Cardiac muscle cell (in vitro differentiated cells and primary cell): ENCODE data around the gene SFT2D2. TPM values are rescaled to one million over a fixed set of nuclear protein-coding genes. Genes with fewer than 3 reads are reported as not detected.
"Not testable (repeated sequence)": the region's sequence is repeated elsewhere in the genome, so short reads cannot be mapped to it uniquely, and the experiment has no call there.

Experiments used
- DNase-seq, 2 donors: peaks; one replicate each; pipeline versions ENCODE4 v3.0.0 to v3.0.0-alpha.2; 2010 to 2017; ENCODE audit warnings: low read depth in 1 of 2, low spot score in 1 of 2
- H3K27ac ChIP-seq: fragments of 200-600 bp; sonication (generic); 2 replicates; pipeline ENCODE4 v1.5.1; 2016
- H3K27me3 ChIP-seq: fragments of 200-600 bp; sonication (generic); 2 replicates; pipeline ENCODE4 v1.6.0; 2016; ENCODE audit warnings: control low read depth
- H3K36me3 ChIP-seq: fragments of 200-600 bp; sonication (generic); 2 replicates; pipeline ENCODE4 v1.5.1; 2016; ENCODE audit warnings: control low read depth
- H3K4me1 ChIP-seq: fragments of 200-600 bp; sonication (generic); 2 replicates; pipeline ENCODE4 v1.8.1; 2017; ENCODE audit warnings: low read depth, mild to moderate bottlenecking, mixed run types
- H3K4me3 ChIP-seq: fragments of 200-600 bp; sonication (generic); 2 replicates; pipeline ENCODE4 v1.5.1; 2016; ENCODE audit warnings: mild to moderate bottlenecking
- H3K9me3 ChIP-seq: fragments of 200-600 bp; sonication (generic); 2 replicates; pipeline ENCODE4 v1.5.1; 2017; ENCODE audit warnings: low read depth, mild to moderate bottlenecking, control low read depth
- polyA plus RNA-seq: library from polyadenylated mRNA; unstranded; fragments of >200 nt; fragmentation: Nextera tagmentation; extraction: Ambion mirVana; gene quantifications from 2 replicates; pipeline ENCODE4 v1.2.1, GENCODE V29; 2016
- total RNA-seq: library from RNA; depleted of rRNA; stranded (reverse); fragments of >200 nt; gene quantifications from 2 replicates; pipeline ENCODE4 v1.2.3, GENCODE V29; 2016
- TF ChIP-seq, protein P1 (sequence below): IDR thresholded peaks from 2 replicates; pipeline ENCODE4 v1.5.1; 2012; ENCODE audit warnings: low read depth, mild to moderate bottlenecking, low read length

Gene SFT2D2
- total RNA-seq (12.0 and 20.7 TPM in 2 replicates), polyA plus RNA-seq (25.6 and 32.7 TPM in 2 replicates)

DNA sequence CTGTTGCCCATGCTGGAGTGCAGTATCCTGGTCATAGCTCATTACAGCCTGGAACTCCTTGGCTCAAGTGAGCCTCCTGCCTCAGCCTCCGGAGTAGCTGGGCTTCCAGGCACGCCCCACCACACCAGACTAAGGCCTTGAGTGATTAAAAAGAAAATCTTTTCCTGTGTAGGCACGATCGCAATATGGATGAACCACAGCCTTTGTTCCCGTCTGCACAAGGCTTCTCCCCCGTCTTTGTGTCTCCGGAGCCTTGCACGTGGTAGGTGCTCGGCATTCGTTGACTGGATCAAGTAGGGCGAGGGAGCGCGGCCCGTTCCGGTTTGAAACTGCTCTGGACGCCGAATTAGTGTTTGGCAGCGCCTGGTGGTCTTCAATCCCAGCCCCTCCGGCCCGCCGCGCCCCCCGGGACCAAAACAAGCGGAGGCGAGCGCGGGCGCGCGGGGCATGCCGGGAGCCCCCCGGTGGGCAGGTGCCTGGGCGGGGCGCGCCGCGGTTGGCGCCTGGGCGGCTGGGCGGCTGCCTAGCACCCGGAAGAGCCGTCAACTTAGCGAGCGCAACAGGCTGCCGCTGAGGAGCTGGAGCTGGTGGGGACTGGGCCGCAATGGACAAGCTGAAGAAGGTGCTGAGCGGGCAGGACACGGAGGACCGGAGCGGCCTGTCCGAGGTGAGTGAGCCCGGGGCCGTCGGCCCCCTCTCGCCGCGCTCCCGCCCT, at the start of gene SFT2D2:
Gene SFT2D2, plus strand, starts transcription at position 529 of the 715 bp plus-strand sequence. Its CDS starts 76 bp downstream, at position 605.
- H3K27me3 ChIP-seq: no peaks in the 10 kb centered on the region
- H3K4me1 ChIP-seq: peaks cover 15% of the 10 kb centered on the region
- H3K27ac ChIP-seq: peak within 1 kb of the TSS; percentile 96
- H3K9me3 ChIP-seq: no peaks in the 10 kb centered on the region
- peak; percentile 78 to 86 for DNase-seq
- peak within 1 kb of the TSS; percentile 73 for H3K4me3 ChIP-seq
- TF ChIP-seq, protein P1, sequence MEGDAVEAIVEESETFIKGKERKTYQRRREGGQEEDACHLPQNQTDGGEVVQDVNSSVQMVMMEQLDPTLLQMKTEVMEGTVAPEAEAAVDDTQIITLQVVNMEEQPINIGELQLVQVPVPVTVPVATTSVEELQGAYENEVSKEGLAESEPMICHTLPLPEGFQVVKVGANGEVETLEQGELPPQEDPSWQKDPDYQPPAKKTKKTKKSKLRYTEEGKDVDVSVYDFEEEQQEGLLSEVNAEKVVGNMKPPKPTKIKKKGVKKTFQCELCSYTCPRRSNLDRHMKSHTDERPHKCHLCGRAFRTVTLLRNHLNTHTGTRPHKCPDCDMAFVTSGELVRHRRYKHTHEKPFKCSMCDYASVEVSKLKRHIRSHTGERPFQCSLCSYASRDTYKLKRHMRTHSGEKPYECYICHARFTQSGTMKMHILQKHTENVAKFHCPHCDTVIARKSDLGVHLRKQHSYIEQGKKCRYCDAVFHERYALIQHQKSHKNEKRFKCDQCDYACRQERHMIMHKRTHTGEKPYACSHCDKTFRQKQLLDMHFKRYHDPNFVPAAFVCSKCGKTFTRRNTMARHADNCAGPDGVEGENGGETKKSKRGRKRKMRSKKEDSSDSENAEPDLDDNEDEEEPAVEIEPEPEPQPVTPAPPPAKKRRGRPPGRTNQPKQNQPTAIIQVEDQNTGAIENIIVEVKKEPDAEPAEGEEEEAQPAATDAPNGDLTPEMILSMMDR: no peak
- peaks cover 5% of the 10 kb centered on the region for H3K36me3 ChIP-seq

GRCh38 chr1:168178227-168178637, 47.6 kb upstream of the SFT2D2 start:
- Histone ChIP-seq H3K36me3 (no peaks in the 10 kb centered on the region), H3K27ac (peak overlapping the region; percentile 78), H3K4me1 (peaks cover 8% of the 10 kb centered on the region), H3K4me3 (peak overlapping the region; percentile 59), H3K27me3 (no peaks in the 10 kb centered on the region), H3K9me3 (no peaks in the 10 kb centered on the region)
- TF ChIP-seq, protein P1: no peak
- DNase-seq: no peak

- TF ChIP-seq, protein P1: peak; percentile 55
- DNase-seq: peak; percentile 96 to 99
- Histone ChIP-seq H3K9me3 (no peaks in the 10 kb centered on the region), H3K27me3 (no peaks in the 10 kb centered on the region), H3K36me3 (no peaks in the 10 kb centered on the region), H3K4me3 (peak within 1 kb of the TSS; percentile 59), H3K4me1 (peaks cover 8% of the 10 kb centered on the region), H3K27ac (peak within 1 kb of the TSS; percentile 78)
Observed at GRCh38 chr1:168178638-168179437, 47.0 kb upstream of the SFT2D2 start, which contains the start of gene TIPRL. TSS of gene TIPRL (plus strand) at chr1:168178962. CDS start at chr1:168179078, 116 bp downstream.

DNA sequence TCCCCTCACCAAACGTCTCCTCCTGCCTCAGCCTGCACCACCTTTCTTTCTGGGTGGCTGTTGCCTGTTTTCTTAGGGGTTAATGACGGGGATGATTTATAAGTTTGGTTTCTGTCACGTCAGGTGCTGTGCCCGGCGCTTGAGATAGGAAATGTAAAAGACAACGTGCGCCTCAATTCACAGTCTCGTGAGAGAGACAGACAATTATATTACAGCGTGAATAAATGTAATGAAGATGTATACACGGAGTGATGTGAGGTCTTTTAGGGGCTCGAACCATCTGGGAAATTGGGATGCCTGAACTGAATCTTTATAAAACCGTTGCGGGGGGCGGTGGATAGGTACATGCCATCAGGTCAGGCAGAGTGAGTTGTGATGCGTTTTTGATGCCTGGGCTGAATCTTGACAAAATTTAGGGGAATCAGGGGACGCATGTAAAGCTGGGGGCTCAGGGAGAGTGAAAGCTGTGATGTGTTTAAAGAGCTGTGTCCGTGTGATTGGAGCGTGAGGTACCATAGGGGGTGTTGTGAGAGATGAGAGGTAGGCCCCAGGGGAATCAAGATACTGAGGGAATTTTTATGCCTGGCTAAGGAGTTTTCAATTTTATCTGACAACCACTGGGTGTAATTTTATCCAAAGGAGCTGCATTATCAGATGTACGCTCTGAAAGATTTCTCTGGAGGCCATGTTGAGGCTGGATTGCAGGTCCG, 46.2 kb upstream of the SFT2D2 start:
- DNase-seq: peak in 1 of 2 donors; percentile 21

DNA sequence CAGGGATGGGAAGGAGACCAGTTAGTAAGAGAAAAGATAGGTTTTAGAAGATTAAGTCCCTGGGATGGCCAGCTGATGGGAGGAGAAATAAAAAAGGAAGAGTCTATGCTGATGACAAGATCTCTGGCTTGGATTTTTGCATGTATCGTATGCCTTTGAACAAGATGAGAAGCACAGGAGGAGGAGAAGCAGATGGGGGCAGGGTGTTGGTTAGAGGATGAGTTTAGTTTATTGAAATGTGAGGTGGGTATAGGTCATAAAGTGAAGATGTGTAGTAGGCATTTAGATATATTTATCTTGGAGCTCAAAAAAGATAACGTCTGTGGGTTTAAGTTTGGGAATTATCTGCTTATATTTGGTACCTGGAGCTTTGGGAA, 45.7 kb upstream of the SFT2D2 start:
- Histone ChIP-seq H3K36me3 (peaks cover 5% of the 10 kb centered on the region), H3K27me3 (no peaks in the 10 kb centered on the region), H3K27ac (peak overlapping the region; percentile 78), H3K9me3 (no peaks in the 10 kb centered on the region), H3K4me3 (peak overlapping the region; percentile 59), H3K4me1 (peaks cover 8% of the 10 kb centered on the region)
- TF ChIP-seq, protein P1: no peak
- no peak for DNase-seq

More for the DNA sequence above, 46.2 kb upstream of the SFT2D2 start:
- no peaks in the 10 kb centered on the region for H3K36me3 ChIP-seq
- H3K9me3 ChIP-seq: no peaks in the 10 kb centered on the region
- H3K27ac ChIP-seq: peak overlapping the region; percentile 78
- peak overlapping the region; percentile 59 for H3K4me3 ChIP-seq
- H3K27me3 ChIP-seq: no peaks in the 10 kb centered on the region
- TF ChIP-seq, protein P1: no peak
- peaks cover 8% of the 10 kb centered on the region for H3K4me1 ChIP-seq

DNA sequence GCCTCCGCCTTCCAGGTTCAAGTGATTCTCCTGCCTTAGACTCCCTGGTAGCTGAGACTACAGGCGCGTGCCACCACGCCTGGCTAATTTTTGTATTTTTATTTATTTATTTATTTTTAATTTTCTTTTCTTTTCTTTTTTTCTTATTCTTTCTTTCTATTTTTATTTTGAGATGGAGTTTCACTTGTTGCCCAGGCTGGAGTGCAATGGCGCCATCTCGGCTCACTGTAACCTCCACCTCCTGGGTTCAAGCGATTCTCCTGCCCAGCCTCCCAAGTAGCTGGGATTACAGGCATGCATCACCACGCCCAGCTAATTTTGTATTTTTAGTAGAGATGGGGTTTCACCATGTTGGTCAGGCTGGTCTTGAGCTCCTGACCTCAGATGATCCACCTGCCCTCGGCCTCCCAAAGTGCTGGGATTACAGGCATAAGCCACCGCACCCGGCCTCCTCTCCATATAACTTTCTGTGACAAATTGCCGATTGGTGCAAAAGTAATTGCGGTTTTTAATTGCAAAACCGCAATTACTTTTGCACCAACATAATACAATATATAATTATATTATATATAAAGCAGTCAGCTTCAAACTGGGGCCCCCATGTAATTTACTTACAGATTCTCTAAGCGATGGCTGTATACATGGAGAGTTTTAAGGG, 44.6 kb upstream of the SFT2D2 start:
- not testable (repeated sequence) for H3K27ac ChIP-seq, H3K9me3 ChIP-seq, H3K36me3 ChIP-seq, H3K4me1 ChIP-seq, DNase-seq, H3K27me3 ChIP-seq, H3K4me3 ChIP-seq
